Fibroblast of mammary gland (primary cell): ENCODE data around the gene MRGPRX3.
A peak's percentile ranks its signal among the peaks of the same experiment; 100 is the strongest.

Experiments used
- DNase-seq: peaks from one replicate; pipeline ENCODE4 v3.0.0-alpha.2; 2010; ENCODE audit warnings: low read depth
- H3K4me3 ChIP-seq: 2 replicates; pipeline ENCODE4 v1.5.1; 2011; ENCODE audit warnings: low read depth, mild to moderate bottlenecking, low read length, moderate library complexity; ENCODE audit not compliant: control insufficient read depth
- CTCF ChIP-seq: conservative IDR thresholded peaks from 2 replicates; pipeline ENCODE4 v1.5.1; 2011; ENCODE audit warnings: low read depth, low read length, inconsistent platforms; ENCODE audit not compliant: control insufficient read depth, insufficient read depth

Gene MRGPRX3

GRCh38 chr11:18132341-18132740 lies at the start of gene MRGPRX3:
TSS of gene MRGPRX3 (plus strand) at chr11:18132571. CDS start at chr11:18137203, 4,632 bp downstream.
- DNase-seq = peak; percentile 3
- H3K4me3 ChIP-seq = no peak within 1 kb of the TSS
- TF ChIP-seq CTCF = no peak

- no peak for TF ChIP-seq CTCF
- DNase-seq = no peak
- H3K4me3 ChIP-seq = no peak overlapping the region
These were observed 44.0 kb upstream of the MRGPRX3 start for GRCh38 chr11:18088366-18088765.

- TF ChIP-seq CTCF = no peak
- no peak for DNase-seq
- no peak overlapping the region for H3K4me3 ChIP-seq
These were observed 43.4 kb upstream of the MRGPRX3 start for GRCh38 chr11:18088966-18089365.

- DNase-seq = peak; percentile 52
- no peak for TF ChIP-seq CTCF
- no peak overlapping the region for H3K4me3 ChIP-seq
These were observed 40.6 kb upstream of the MRGPRX3 start for GRCh38 chr11:18091731-18092130.

GRCh38 chr11:18093959-18094358 lies 38.4 kb upstream of the MRGPRX3 start:
- no peak overlapping the region for H3K4me3 ChIP-seq
- DNase-seq = no peak
- no peak for TF ChIP-seq CTCF

GRCh38 chr11:18100926-18101656 lies 31.3 kb upstream of the MRGPRX3 start:
- DNase-seq = no peak
- TF ChIP-seq CTCF = no peak
- H3K4me3 ChIP-seq = no peak overlapping the region
